ENCODE results near the gene ARHGAP45.

ARHGAP45 gene

GRCh38 chr19:1040476-1041271, 26.3 kb upstream of the ARHGAP45 start:
- peak; percentile 93 to 94 for DNase-seq

GRCh38 chr19:1041272-1041834, 25.6 kb upstream of the ARHGAP45 start:
- DNase-seq: no peak

DNA sequence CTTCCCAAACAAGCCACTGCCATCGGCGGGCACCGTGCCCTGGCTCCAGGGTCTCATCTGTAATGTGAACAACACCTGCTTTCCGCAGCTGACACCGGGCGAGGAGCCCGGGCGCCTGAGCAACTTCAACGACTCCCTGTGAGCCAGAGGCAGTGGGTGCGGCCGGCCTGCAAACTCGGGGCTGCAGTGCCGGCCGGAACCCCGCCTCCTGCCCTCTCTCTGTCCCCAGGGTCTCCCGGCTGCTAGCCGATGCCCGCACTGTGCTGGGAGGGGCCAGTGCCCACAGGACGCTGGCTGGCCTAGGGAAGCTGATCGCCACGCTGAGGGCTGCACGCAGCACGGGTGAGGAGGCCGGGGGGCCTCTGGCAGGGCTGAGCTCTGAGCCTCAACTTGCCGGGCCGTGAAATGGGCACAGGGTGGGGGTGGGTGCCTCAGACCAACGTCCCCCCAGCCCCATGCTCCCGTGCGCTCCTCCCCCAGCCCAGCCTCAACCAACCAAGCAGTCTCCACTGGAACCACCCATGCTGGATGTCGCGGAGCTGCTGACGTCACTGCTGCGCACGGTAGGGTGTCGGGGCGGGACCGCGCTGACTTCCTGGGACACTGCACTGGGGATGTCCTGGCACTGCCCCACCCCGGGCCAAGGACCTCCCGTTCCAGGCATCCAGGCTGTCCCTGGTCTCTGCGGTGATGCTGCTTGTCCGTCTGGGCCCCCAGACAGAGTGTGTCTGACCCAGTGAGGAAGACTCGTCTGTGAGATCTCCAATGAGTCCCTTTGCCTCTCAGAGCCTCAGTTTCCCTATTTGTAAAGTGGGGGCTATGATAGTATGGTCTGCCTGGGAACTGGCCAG, 24.9 kb upstream of the ARHGAP45 start:
- DNase-seq: no peak

DNA sequence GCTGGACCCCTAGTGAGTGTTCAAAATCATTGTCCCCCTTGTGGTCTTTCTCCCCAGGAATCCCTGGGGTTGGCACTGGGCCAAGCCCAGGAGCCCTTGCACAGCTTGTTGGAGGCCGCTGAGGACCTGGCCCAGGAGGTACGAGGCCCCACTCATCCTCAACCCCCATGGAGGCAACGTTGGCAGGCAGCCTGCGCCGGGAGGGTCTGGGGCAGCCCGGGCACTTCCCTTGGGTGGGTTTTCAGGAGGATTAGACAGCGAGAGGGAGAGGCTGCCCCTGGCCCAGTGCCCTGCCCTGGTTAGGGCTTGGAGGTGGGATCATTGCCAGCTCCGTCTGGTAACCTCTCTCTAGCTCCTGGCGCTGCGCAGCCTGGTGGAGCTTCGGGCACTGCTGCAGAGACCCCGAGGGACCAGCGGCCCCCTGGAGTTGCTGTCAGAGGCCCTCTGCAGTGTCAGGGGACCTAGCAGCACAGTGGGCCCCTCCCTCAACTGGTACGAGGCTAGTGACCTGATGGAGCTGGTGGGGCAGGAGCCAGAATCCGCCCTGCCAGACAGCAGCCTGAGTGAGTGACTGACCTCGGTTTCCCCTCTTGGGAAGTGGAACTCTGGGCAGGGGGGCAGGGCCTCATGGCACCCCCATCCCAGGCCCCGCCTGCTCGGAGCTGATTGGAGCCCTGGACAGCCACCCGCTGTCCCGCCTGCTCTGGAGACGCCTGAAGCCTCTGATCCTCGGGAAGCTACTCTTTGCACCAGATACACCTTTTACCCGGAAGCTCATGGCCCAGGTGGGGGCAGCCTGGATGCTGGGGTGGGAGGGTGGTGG, 24.1 kb upstream of the ARHGAP45 start:
- no peak for DNase-seq

DNA sequence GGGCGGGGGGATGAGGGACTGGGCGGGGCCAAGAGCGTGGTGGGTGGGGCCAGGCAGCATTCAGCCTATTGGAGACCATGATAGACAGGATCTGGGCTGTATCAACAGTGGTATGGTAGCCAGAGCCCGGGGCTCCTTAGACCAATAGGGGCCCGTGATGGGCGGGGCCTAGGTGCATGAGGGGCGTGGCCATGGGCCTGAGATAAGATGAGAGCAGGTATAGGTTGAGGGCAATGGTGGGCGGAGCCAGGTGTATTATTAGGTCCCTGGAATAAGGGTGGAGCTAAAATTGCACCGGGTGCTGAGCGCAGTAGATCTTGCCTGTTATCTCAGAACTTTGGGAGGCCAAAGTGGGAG, 21.7 kb upstream of the ARHGAP45 start:
- DNase-seq: peak; percentile 82 to 86

- DNase-seq: no peak
Measured at GRCh38 chr19:1046117-1046626, 20.8 kb upstream of the ARHGAP45 start.

DNA sequence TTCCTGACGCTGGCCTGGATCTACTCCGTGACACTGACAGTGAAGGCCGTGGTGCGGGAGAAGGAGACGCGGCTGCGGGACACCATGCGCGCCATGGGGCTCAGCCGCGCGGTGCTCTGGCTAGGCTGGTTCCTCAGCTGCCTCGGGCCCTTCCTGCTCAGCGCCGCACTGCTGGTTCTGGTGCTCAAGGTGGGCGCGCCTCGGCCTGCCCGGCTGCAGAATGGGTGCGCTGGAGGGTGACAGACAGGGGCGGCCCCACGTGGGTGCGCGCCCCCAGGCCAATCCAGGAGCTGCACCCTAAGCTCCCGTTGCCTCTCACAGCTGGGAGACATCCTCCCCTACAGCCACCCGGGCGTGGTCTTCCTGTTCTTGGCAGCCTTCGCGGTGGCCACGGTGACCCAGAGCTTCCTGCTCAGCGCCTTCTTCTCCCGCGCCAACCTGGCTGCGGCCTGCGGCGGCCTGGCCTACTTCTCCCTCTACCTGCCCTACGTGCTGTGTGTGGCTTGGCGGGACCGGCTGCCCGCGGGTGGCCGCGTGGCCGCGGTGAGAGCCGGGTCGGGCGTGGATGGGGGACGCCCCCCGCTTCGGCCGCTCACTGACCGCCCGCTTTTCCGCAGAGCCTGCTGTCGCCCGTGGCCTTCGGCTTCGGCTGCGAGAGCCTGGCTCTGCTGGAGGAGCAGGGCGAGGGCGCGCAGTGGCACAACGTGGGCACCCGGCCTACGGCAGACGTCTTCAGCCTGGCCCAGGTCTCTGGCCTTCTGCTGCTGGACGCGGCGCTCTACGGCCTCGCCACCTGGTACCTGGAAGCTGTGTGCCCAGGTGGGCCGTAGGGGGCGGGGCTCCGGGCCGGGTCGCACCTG, 19.9 kb upstream of the ARHGAP45 start:
- no peak for DNase-seq

DNA sequence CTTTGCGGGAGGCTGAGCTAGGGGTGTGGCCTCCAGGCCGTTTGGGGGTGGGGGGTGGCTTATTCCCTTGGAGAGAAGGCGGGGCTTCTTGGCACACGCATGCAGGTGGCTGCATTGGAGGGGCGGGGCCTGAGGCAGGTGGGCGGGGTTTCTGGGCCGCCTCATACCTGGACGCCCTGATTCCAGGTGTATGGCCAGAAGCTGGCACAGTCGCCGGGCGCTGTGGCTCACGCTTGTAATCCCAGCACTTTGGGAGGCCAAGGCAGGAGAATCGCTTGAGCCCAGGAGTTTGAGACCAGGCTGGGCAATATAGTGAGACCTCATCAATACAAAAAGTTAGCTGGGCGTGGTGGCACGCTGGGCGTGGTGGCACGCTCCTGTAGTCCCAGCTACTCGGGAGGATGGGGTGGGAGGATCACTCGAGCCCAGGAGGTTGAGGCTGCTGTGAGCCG, 19.2 kb upstream of the ARHGAP45 start:
- no peak for DNase-seq

- no peak for DNase-seq
Measured at GRCh38 chr19:1049106-1049505, 17.9 kb upstream of the ARHGAP45 start.

GRCh38 chr19:1049800-1050199, 17.2 kb upstream of the ARHGAP45 start:
- no peak for DNase-seq

DNA sequence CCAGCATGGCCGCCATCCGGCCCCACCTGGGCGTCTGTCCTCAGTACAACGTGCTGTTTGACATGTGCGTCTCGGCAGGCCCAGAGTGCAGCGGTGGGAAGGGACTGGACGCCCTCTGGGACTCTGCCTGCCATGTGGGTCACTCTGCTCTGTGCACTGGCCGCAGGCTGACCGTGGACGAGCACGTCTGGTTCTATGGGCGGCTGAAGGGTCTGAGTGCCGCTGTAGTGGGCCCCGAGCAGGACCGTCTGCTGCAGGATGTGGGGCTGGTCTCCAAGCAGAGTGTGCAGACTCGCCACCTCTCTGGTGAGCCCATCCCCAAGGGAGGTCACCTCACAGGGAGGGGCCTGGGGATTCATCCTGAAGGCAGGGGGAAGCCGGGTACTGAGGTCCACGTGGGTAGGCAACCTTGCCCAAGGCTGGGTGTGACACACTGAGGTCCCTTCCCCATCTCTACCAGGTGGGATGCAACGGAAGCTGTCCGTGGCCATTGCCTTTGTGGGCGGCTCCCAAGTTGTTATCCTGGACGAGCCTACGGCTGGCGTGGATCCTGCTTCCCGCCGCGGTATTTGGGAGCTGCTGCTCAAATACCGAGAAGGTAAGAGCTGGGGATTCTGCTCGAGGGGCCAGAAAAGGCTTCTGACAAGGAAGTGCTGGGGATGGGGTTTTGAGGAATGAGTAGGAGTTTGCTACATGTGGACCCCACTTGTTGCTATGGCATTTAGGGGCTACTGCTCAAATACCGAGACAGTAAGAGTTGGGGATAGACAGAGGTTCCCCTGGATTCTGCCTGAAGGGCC, 15.8 kb upstream of the ARHGAP45 start:
- no peak for DNase-seq

- no peak for DNase-seq
Measured at GRCh38 chr19:1051791-1052190, 15.2 kb upstream of the ARHGAP45 start.

DNA sequence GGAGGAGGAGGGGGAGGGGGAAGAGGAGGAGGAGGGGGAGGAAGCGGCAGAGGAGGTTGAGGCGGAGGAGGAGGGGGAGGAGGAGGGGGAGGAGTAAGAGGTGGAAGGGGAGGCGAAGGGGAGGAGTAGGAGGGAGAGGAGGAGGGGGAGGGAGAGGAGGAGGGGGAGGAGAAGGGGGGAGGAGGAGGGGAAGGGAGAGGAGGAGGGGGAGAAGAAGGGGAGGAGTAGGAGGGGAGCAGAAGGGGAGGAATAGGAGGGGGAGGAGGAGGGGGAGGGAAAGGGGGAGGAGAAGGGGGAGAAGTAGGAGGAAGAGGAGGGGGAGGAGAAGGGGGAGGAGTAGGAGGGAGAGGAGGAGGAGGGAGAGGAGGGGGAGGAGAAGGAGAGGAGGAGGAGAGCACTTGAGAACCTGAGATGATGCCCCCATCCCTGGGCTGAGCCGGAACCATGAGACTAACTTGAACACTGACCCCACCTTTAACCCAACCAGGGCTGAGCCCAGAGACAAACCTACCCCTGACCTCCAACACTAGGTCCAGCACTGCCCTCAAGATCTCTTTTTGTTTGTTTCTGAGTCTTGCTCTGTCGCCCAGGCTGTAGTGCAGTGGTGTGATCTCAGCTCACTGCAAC, 14.5 kb upstream of the ARHGAP45 start:
- no peak for DNase-seq

DNA sequence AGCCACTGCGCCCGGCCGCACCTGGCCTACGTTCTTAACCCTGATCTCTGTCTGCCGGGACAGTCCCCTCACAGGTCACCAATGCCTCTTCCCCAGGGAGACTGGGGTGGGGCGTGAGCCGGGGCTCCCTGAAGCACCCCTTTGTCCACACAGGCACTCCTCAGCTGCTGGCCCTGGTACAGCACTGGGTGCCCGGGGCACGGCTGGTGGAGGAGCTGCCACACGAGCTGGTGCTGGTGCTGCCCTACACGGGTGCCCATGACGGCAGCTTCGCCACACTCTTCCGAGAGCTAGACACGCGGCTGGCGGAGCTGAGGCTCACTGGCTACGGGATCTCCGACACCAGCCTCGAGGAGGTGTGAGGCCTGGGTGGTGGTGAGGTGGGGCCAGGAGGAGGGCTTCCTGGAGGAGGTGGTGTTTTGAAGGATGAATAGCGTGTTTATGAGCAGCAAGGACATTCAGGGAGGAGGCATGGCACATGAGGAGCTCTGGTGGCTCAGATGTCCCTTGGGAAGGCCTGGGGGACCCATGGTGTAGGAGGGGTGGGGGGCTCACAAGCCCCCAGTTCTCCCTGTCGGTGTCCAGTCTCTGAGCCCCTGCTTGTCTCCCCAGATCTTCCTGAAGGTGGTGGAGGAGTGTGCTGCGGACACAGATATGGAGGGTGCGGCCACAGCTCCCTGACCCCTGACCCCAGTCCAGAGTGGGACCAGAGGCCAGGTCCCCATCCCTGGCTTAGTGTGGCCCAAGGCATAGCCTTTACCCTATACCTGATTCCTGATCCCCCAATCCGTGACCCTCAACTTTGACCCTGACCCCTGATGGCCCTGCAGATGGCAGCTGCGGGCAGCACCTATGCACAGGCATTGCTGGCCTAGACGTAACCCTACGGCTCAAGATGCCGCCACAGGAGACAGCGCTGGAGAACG, 13.5 kb upstream of the ARHGAP45 start:
- DNase-seq: no peak

- DNase-seq: no peak
Measured at GRCh38 chr19:1054102-1055027, 12.6 kb upstream of the ARHGAP45 start.

- DNase-seq: no peak
Measured at GRCh38 chr19:1055028-1055425, 11.9 kb upstream of the ARHGAP45 start.

DNA sequence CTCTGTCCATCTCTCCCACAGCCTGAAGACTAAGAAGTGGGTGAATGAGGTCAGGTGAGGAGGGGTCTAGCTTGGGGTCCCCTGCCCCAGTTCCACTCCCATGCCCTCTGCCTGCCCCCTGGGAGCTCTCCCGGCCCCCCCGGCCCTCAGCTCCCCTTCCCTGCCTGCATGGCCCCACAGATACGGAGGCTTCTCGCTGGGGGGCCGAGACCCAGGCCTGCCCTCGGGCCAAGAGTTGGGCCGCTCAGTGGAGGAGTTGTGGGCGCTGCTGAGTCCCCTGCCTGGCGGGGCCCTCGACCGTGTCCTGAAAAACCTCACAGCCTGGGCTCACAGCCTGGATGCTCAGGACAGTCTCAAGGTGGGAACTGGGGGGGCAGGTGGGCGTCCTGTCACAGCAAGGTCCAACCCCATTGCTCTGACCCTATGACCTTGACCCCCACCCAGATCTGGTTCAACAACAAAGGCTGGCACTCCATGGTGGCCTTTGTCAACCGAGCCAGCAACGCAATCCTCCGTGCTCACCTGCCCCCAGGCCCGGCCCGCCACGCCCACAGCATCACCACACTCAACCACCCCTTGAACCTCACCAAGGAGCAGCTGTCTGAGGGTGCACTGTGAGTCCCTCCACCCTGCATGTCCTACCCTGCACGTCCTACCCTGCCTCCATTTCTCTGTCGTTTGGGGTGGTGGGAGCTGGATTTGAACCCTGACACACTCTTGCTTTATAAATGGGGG, 10.9 kb upstream of the ARHGAP45 start:
- DNase-seq: no peak

Data from CD4-positive, alpha-beta T cell treated with Interleukin-4 for 1 hour (primary cell).